22Rv1 (cell line): ENCODE data around the gene ZDHHC3.

Source experiments
- ZFX ChIP-seq: fragments of 450-650 bp; IDR thresholded peaks from 2 replicates; pipeline ENCODE4 v1.6.1; 2017; ENCODE audit warnings: antibody characterized with exemption, borderline replicate concordance
- TF ChIP-seq, protein P1 (sequence below): fragments of 450-650 bp; IDR thresholded peaks from 2 replicates; pipeline ENCODE4 v1.5.1; 2017; ENCODE audit warnings: mild to moderate bottlenecking

DNA sequence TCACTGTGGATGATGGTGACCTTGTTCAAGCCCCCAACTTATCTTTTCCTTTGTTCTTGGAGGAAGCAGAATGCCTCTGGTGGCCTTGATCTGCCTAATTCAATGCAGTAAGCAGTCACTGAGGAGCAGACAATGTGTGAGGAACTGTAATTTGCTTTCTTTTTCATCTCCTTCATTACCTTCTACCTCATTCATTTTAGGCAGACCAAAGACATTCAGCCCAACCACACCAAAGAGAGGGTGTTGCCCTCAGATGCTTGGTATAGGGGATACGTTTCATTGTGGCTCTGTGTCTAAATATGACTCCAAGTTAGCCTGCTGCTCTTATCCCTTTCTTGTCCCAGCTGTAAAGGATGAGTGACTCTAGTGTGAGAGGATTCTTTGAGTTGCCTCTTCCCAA, 15.4 kb upstream of the ZDHHC3 start:
- TF ChIP-seq, protein P1, sequence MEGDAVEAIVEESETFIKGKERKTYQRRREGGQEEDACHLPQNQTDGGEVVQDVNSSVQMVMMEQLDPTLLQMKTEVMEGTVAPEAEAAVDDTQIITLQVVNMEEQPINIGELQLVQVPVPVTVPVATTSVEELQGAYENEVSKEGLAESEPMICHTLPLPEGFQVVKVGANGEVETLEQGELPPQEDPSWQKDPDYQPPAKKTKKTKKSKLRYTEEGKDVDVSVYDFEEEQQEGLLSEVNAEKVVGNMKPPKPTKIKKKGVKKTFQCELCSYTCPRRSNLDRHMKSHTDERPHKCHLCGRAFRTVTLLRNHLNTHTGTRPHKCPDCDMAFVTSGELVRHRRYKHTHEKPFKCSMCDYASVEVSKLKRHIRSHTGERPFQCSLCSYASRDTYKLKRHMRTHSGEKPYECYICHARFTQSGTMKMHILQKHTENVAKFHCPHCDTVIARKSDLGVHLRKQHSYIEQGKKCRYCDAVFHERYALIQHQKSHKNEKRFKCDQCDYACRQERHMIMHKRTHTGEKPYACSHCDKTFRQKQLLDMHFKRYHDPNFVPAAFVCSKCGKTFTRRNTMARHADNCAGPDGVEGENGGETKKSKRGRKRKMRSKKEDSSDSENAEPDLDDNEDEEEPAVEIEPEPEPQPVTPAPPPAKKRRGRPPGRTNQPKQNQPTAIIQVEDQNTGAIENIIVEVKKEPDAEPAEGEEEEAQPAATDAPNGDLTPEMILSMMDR: no peak
- TF ChIP-seq ZFX: no peak
